Islet of Langerhans (tissue), 1 donor: ENCODE data around the gene PROCA1.

ENCODE experiments used
- FAIRE-seq: peaks from one replicate; lab custom pipeline; 2011; peaks lifted over from hg19 to GRCh38; lab: Jason Lieb, UNC

Gene PROCA1

GRCh38 chr17:28707339-28707720, 4.4 kb downstream of the PROCA1 start:
- FAIRE-seq, result no peak

- no peak for FAIRE-seq
Measured at GRCh38 chr17:28706471-28707338, 5.0 kb downstream of the PROCA1 start.

GRCh38 chr17:28705728-28706334, 5.9 kb downstream of the PROCA1 start:
- FAIRE-seq, result no peak

- no peak for FAIRE-seq
Measured at GRCh38 chr17:28705074-28705659, 6.5 kb downstream of the PROCA1 start.

- FAIRE-seq, result no peak
Measured at GRCh38 chr17:28704219-28704858, 7.3 kb downstream of the PROCA1 start.

- FAIRE-seq, result no peak
Measured at GRCh38 chr17:28703552-28704218, 8.0 kb downstream of the PROCA1 start.

GRCh38 chr17:28702752-28703150, 8.9 kb downstream of the PROCA1 start:
- no peak for FAIRE-seq

GRCh38 chr17:28702026-28702751, 9.5 kb downstream of the PROCA1 start:
- no peak for FAIRE-seq

GRCh38 chr17:28700830-28701492, 10.7 kb downstream of the PROCA1 start:
- no peak for FAIRE-seq

GRCh38 chr17:28700278-28700677, 11.4 kb downstream of the PROCA1 start:
- FAIRE-seq, result no peak

- peak; percentile 69 for FAIRE-seq
Measured at GRCh38 chr17:28698253-28698941, 13.3 kb downstream of the PROCA1 start.

- no peak for FAIRE-seq
Measured at GRCh38 chr17:28693869-28694268, 17.8 kb downstream of the PROCA1 start.

GRCh38 chr17:28689011-28689410, 22.7 kb downstream of the PROCA1 start:
- no peak for FAIRE-seq

- no peak for FAIRE-seq
Measured at GRCh38 chr17:28688481-28688880, 23.2 kb downstream of the PROCA1 start.

- FAIRE-seq, result no peak
Measured at GRCh38 chr17:28686296-28686695, 25.4 kb downstream of the PROCA1 start.

- FAIRE-seq, result no peak
Measured at GRCh38 chr17:28685366-28685765, 26.3 kb downstream of the PROCA1 start.

- no peak for FAIRE-seq
Measured at GRCh38 chr17:28684963-28685362, 26.7 kb downstream of the PROCA1 start.

- no peak for FAIRE-seq
Measured at GRCh38 chr17:28682655-28683054, 29.0 kb downstream of the PROCA1 start.

- no peak for FAIRE-seq
Measured at GRCh38 chr17:28675980-28676379, 35.7 kb downstream of the PROCA1 start.

GRCh38 chr17:28675490-28675889, 36.2 kb downstream of the PROCA1 start:
- FAIRE-seq, result no peak

GRCh38 chr17:28669918-28670317, 41.8 kb downstream of the PROCA1 start:
- no peak for FAIRE-seq
